Endothelial cell of umbilical vein (primary cell): ENCODE measurements around the gene EBF4. TPM values are rescaled to one million over a fixed set of nuclear protein-coding genes. Genes with fewer than 3 reads are reported as not detected.

Source experiments
- BruUV-seq: library from RNA; stranded (reverse); fragments of 400-500 nt; replicated peaks from 2 replicates; lab custom pipeline; 2021; lab: Mats Ljungman, UMichigan
- CTCF ChIA-PET: fragments of 300-600, 350-600 bp; sonication (Branson Sonifier 250); formaldehyde crosslinking; loops from one replicate; lab custom pipeline; 2021; ENCODE audit warnings: antibody characterized with exemption, inconsistent platforms; lab: Charles Lee
- POLR2A ChIA-PET: fragments of 300-600, 350-600 bp; sonication (Branson Sonifier 250); formaldehyde crosslinking; loops from one replicate; lab custom pipeline; 2021; ENCODE audit warnings: antibody characterized with exemption, inconsistent platforms; lab: Charles Lee
- DNase-seq: peaks from one replicate; pipeline ENCODE4 v3.0.0-alpha.2; 2011; ENCODE audit warnings: low read depth, low spot score
- FAIRE-seq: peaks from 2 replicates; lab custom pipeline; 2011; peaks lifted over from hg19 to GRCh38; lab: Jason Lieb, UNC
- H2AFZ ChIP-seq: 2 replicates; pipeline ENCODE4 v1.6.0; 2012; ENCODE audit warnings: low read depth, low read length, control low read depth, inconsistent platforms
- H3K27ac ChIP-seq: 2 replicates; pipeline ENCODE4 v1.5.1; 2011; ENCODE audit warnings: low read depth, mild to moderate bottlenecking, control low read depth, low read length, moderate library complexity; ENCODE audit not compliant: insufficient read depth
- H3K27me3 ChIP-seq, 2 experiments: 2 replicates each; pipeline versions ENCODE4 v1.6.0 to v1.6.1; 2011; ENCODE audit warnings: low read length in 2 of 2, mixed read lengths in 1 of 2; ENCODE audit not compliant: control insufficient read depth in 2 of 2, insufficient read depth in 2 of 2
- H3K36me3 ChIP-seq, 2 experiments: 2 replicates in 1 of 2; 3 replicates in 1 of 2; pipeline ENCODE4 v1.5.1; 2011; ENCODE audit warnings: low read length in 2 of 2, mild to moderate bottlenecking in 1 of 2, moderate library complexity in 1 of 2; ENCODE audit not compliant: control insufficient read depth in 2 of 2, insufficient read depth in 2 of 2; ENCODE audit errors: extremely low read depth in 1 of 2
- H3K4me1 ChIP-seq: 3 replicates; pipeline ENCODE4 v1.5.1; 2011; ENCODE audit warnings: mild to moderate bottlenecking, low read length; ENCODE audit not compliant: control insufficient read depth, insufficient read depth; ENCODE audit errors: extremely low read depth
- H3K4me2 ChIP-seq: 2 replicates; pipeline ENCODE4 v1.6.1; 2011; ENCODE audit warnings: low read length, control low read depth, mixed read lengths; ENCODE audit not compliant: insufficient read depth
- H3K4me3 ChIP-seq, 3 experiments: fragments of 200-600 bp in 1 of 3; sonication (generic), shearing (Covaris generic) in 1 of 3; replicated peaks in 1 of 3; 2 replicates each; pipeline ENCODE4 v1.5.1; 2011 to 2016; ENCODE audit warnings: control low read depth in 3 of 3, low read length in 3 of 3, mild to moderate bottlenecking in 2 of 3, inconsistent platforms in 1 of 3, low read depth in 1 of 3, moderate library complexity in 1 of 3; ENCODE audit not compliant: insufficient read depth in 1 of 3
- H3K79me2 ChIP-seq: 2 replicates; pipeline ENCODE4 v1.6.0; 2012; ENCODE audit warnings: low read length, inconsistent platforms; ENCODE audit not compliant: control insufficient read depth, insufficient read depth
- H3K9ac ChIP-seq: replicated peaks from 2 replicates; pipeline ENCODE3; 2011; ENCODE audit warnings: low read length, control low read depth; ENCODE audit not compliant: insufficient read depth; ENCODE audit errors: extremely low read depth
- H3K9me1 ChIP-seq: replicated peaks from 3 replicates; pipeline ENCODE4 v1.6.0; 2011; ENCODE audit warnings: mild to moderate bottlenecking, low read length; ENCODE audit not compliant: control insufficient read depth, insufficient read depth; ENCODE audit errors: extremely low read depth
- H3K9me3 ChIP-seq: replicated peaks from 2 replicates; pipeline ENCODE4 v1.5.1; 2012; ENCODE audit warnings: low read length, inconsistent platforms; ENCODE audit not compliant: control insufficient read depth, insufficient read depth
- H4K20me1 ChIP-seq: replicated peaks from 2 replicates; pipeline ENCODE3; 2011; ENCODE audit warnings: mild to moderate bottlenecking, low read length; ENCODE audit not compliant: control insufficient read depth, insufficient read depth; ENCODE audit errors: extremely low read depth
- CTCF ChIP-seq, 2 donors: IDR thresholded peaks; 1 replicate in 1 of 2; 2 replicates in 1 of 2; pipeline ENCODE4 v1.5.1; 2011; ENCODE audit warnings: low read length in 2 of 2, mild to moderate bottlenecking in 2 of 2, moderate library complexity in 2 of 2, control low read depth in 1 of 2, inconsistent platforms in 1 of 2, low read depth in 1 of 2; ENCODE audit not compliant: insufficient read depth in 1 of 2; ENCODE audit errors: extremely low read depth in 1 of 2
- EZH2 ChIP-seq: IDR thresholded peaks from 2 replicates; pipeline ENCODE4 v1.6.1; 2012; ENCODE audit warnings: borderline replicate concordance, low read depth, mild to moderate bottlenecking, moderate library complexity, low read length, inconsistent platforms; ENCODE audit not compliant: severe bottlenecking
- FOS ChIP-seq: IDR thresholded peaks from 2 replicates; pipeline ENCODE4 v1.6.1; 2011; ENCODE audit warnings: mild to moderate bottlenecking, low read length, moderate library complexity, borderline replicate concordance; ENCODE audit not compliant: insufficient read depth
- GATA2 ChIP-seq: IDR thresholded peaks from 2 replicates; pipeline ENCODE4 v1.7.0; 2011; ENCODE audit warnings: low read depth, mild to moderate bottlenecking, moderate library complexity, mixed read lengths, low read length; ENCODE audit not compliant: insufficient read length, insufficient read depth
- JUN ChIP-seq: IDR thresholded peaks from 2 replicates; pipeline ENCODE4 v1.6.1; 2011; ENCODE audit warnings: borderline replicate concordance, low read depth; ENCODE audit not compliant: insufficient read length, insufficient read depth
- MAX ChIP-seq: IDR thresholded peaks from 2 replicates; pipeline ENCODE4 v1.6.1; 2011; ENCODE audit not compliant: insufficient read depth, insufficient read length
- MYC ChIP-seq: IDR thresholded peaks from one replicate; pipeline ENCODE4 v1.6.1; 2011; ENCODE audit warnings: mild to moderate bottlenecking, low read depth, low read length
- POLR2A ChIP-seq: IDR thresholded peaks from 2 replicates; pipeline ENCODE4 v1.6.1; 2012; ENCODE audit warnings: low read depth, mild to moderate bottlenecking, control low read depth, low read length
- POLR2AphosphoS5 ChIP-seq: IDR thresholded peaks from 2 replicates; pipeline ENCODE4 v1.6.1; 2012; ENCODE audit warnings: low read depth, mild to moderate bottlenecking, control low read depth, low read length, moderate library complexity; ENCODE audit not compliant: insufficient read depth
- dilution Hi-C: fragments of 300-500 bp; cut with MboI; formaldehyde crosslinking; loops from one replicate; pipeline ENCODE4 v1.15.0; 2019; ENCODE audit warnings: low sequenced_read_pairs; ENCODE audit not compliant: extremely low pct_ligation_motif_present
- intact Hi-C: fragments of 100-400 bp; cut with micrococcal nuclease; formaldehyde crosslinking; loops from one replicate; pipeline ENCODE4 v1.10.0; 2022
- polyA plus RNA-seq, 4 experiments: library from polyadenylated mRNA; depleted of rRNA in 3 of 4; stranded (reverse) in 3 of 4; unstranded in 1 of 4; fragments of >200 nt; gene quantifications; 2 replicates each; pipeline versions ENCODE4 v1.2.1 to v1.2.3, GENCODE V29; 2011 to 2012; ENCODE audit warnings: missing spikeins in 1 of 4
- total RNA-seq: library from RNA; stranded (reverse); gene quantifications from 2 replicates; pipeline ENCODE4 v1.2.3, GENCODE V29; 2021

The EBF4 gene
- total and polyA plus RNA-seq, 2 donors (not counting 3 experiments of a cell fraction or from before 2014, with no cell fraction given): 2.7 to 3.4 TPM

DNA sequence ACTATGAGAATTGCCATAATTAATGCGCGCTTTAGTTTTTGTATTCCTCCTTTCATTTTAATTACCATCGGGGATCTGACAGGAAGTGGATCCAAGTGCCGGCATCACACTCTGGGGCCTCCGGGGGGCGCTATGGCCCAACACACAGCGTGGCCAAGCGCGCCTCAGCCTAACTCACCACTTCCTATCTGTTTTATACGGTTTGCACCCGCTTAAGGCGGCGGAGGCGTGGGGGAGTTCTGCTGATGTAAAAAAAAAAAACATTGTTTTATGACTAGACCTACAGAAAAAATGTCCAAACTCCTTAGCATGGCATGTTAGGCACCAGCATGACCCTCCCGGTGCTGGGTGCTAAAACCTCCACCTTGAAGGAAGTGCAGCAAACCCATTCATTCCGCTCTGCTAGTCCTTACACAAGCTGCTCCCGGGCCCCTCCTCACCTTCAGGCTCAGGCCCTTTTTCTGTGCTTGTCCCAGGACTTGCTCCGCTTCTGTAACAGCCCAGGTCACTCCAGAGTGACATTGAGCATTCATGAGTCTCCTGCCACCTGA, 4.5 kb upstream of the EBF4 start:
- Histone ChIP-seq H3K36me3 (no peaks in the 10 kb centered on the region), H3K9me1 (no peaks in the 10 kb centered on the region), H4K20me1 (no peaks in the 10 kb centered on the region), H3K9me3 (no peaks in the 10 kb centered on the region), H3K4me3 (no peak overlapping the region), H3K79me2 (no peaks in the 10 kb centered on the region), H3K27ac (no peak overlapping the region), H3K4me2 (no peak overlapping the region), H3K9ac (no peak overlapping the region), H3K4me1 (peaks cover 4% of the 10 kb centered on the region), H3K27me3 (peaks cover 14 to 32% of the 10 kb centered on the region in 2 experiments), H2AFZ (peak overlapping the region; percentile 42)
- intact Hi-C loops: loop anchor here (1.0 to 2.0 kb wide), 3 partner anchors 55 to 313 kb away; no protein-coding TSS in a partner anchor
- FAIRE-seq (peak; percentile 81), DNase-seq (peak; percentile 49)
- BruUV-seq: no TSS peak
- dilution Hi-C loops: no loop called here
- ChIA-PET CTCF (interaction anchor here (0.7 to 3.2 kb wide), 12 partner anchors 9 to 164 kb away, joined by 3 to 23 read pairs (median 3); no protein-coding TSS in a partner anchor), POLR2A (interaction anchor here (0.6 kb wide), 1 partner anchor 63 kb away, joined by 3 read pairs; no protein-coding TSS in a partner anchor)
- TF ChIP-seq MYC: no peak
- peak; percentile 66 to 71 for TF ChIP-seq CTCF (IDR thresholded peaks at IDR 0.05; ENCODE audit: extremely low read depth in 1 of 2, insufficient read depth in 1 of 2, low read depth in 1 of 2, low read length in 2 of 2)

DNA sequence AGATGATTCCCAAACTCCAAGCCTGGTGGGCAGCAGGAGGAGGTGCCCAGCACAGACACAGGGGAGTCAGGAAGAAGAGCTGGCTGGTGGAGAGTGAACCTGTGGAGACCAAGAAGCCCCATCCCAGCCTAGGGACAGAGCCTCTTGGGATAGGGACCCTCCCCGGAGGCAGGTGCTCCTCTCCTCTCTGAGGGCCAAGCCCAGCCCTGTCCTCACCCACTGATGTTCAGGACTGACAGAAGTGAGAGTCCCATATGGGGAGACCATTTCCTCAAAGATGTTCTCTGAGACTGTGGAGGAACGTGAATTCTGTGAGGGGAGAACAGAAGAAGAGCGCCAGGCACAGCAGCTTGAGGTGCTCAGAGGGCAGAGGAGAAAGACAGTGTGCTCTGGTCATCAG, 2.4 kb upstream of the EBF4 start:
- BruUV-seq: no TSS peak
- POLR2A ChIA-PET: no interaction called here
- no peak overlapping the region for H3K4me3 ChIP-seq
- H3K9ac ChIP-seq: no peak overlapping the region
- H3K27me3 ChIP-seq: peaks cover 29 to 53% of the 10 kb centered on the region in 2 experiments
- H3K4me1 ChIP-seq: peaks cover 4% of the 10 kb centered on the region
- dilution Hi-C loops (no loop called here), intact Hi-C loops (no loop called here)
- DNase-seq (no peak), FAIRE-seq (no peak)
- no peak overlapping the region for H3K27ac ChIP-seq
- TF ChIP-seq MYC: no peak
- no peak for TF ChIP-seq MAX
- no peak for TF ChIP-seq CTCF (IDR thresholded peaks at IDR 0.05; ENCODE audit: extremely low read depth in 1 of 2, insufficient read depth in 1 of 2, low read depth in 1 of 2, low read length in 2 of 2)
- TF ChIP-seq FOS: no peak
- no peak for TF ChIP-seq POLR2AphosphoS5
- TF ChIP-seq EZH2: no peak
- no peak for TF ChIP-seq JUN
- TF ChIP-seq POLR2A: no peak
- no peak for TF ChIP-seq GATA2
- H3K79me2 ChIP-seq: no peaks in the 10 kb centered on the region
- CTCF ChIA-PET: interaction anchor here (2.1 to 2.7 kb wide), 3 partner anchors 51 to 162 kb away, joined by 8 to 23 read pairs (median 17); no protein-coding TSS in a partner anchor
- H3K9me1 ChIP-seq: no peaks in the 10 kb centered on the region
- H3K9me3 ChIP-seq: no peaks in the 10 kb centered on the region
- H2AFZ ChIP-seq: no peak overlapping the region
- H3K36me3 ChIP-seq: no peaks in the 10 kb centered on the region
- H4K20me1 ChIP-seq: peaks cover 2% of the 10 kb centered on the region
- H3K4me2 ChIP-seq: no peak overlapping the region
